ENCODE results near the gene EIF1B.
A peak's percentile ranks its signal among the peaks of the same experiment; 100 is the strongest.
"Not testable (repeated sequence)": the region's sequence is repeated elsewhere in the genome, so short reads cannot be mapped to it uniquely, and the experiment has no call there.

EIF1B gene

DNA sequence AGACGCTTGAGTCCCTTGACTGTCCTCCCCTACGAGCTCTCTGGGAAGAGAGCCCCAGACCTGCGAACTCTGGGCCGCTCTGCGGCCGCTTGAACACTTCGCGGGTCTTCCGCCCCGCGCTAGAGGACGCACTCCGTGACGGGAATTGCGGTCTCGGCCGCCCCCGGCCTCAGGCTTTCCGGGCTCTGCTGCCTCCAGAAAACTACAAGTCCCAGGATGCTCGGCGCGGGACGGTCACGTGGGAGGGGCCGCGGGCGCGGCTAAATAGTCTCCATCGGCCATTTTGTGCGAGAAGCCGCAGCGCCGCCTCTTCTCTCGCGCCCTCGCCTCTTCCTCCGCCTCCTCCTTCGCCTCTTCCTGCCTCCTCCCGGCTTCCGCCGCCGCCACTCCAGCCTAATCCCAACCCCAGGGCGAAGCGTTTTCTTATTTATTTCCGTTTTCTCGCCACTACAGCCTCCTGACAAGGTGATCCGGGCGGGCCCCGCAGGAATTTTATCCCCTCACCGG, at the start of gene EIF1B:
Gene EIF1B, plus strand, starts transcription at position 290 of the 507 bp plus-strand sequence. CDS start 235 bp downstream, outside the sequence.
- DNase-seq: peak; percentile 93 to 95

DNA sequence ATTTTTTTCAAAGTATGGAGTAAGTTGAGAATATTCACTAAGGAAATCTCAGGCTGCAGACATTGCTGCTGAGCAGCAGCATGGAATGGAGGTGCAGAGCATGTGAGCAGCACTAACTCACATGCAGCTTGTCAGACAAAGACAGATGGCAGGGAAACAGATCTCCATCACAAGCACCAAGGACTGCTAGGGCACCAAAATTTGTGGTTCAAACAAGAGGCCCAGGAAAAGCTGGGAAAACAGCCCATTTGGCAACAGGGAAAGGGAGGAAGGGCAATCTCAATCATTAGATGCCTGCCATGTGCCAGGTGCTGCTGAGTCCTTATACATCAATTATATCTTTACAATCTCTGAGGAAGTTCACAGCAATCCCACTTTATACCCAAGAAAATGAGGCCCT, 47.2 kb upstream of the EIF1B start:
- DNase-seq: peak in 1 of 2 experiments; percentile 47

DNA sequence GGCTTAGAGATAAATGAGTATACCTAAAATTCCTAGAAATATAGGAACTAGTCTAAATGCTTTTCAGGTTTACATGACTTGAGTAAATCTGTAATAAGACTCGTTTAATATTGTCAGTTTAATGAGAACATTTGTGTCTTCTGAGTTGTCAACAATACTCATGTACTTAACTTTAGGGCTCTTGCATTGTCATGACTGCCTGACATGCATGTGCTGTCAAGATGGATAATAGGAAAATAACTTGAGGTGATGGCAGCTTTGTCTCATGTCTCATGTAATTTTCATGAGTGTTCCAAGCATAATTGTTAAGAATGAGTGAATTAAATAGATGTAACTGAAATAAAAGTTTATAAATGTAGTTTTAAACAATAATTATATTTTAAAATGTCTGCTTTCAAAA, 45.1 kb upstream of the EIF1B start:
- DNase-seq: no peak

DNA sequence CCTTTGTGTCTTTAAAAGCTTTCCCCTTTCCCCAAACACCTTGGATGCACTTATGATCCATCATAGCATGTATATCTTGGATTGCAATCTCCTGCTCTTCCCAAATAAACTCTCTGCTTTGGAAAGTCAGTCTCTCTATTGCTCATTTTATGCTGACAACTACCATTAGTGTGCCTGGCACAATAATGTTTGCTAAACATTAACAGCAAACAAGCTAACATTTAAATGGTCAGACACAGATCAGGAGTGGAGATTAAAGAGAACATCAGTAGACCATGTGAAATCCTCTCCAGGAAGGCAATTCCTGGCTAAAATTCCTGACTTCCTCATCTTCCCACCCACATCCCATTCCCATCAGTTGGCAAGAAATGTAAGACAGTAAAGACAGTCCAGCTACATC, 44.3 kb upstream of the EIF1B start:
- no peak for DNase-seq

DNA sequence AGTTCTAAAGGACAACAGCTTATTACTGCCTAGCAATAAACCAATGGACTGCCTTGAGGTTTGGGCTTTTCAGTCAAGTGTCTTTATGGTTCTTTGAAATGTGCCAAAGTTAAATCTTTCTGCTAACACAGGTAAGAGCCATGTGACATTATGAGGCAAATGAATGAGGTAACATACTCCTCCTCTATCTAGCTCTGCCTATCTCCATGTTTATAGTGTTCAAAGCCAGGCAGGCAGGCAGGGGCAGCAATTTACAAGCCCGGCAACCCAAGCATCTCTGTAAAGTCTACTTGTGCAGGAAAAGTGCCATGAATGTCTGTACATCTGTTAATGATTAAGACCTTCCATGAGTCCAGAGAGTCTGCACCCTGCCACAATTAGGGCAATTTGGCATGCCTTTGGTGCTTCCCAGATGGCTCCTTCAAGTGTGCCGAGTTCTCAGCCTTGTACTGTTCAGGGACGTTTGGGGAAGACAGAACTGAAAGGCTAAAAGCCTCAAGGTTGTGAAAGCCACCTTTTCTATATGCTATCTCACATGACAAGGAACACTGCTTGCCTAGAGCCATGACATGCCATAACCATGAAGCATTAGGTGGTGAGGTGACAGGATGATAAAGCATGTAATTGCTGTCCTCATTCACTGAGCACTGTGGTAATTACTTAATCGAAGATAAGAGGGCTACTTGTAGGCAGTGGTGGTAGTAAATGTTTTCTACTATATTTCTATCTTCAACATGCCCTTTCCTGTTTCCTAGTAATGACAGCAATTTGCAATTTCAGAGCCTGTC, 41.4 kb upstream of the EIF1B start:
- DNase-seq: peak in 1 of 2 experiments; percentile 6

DNA sequence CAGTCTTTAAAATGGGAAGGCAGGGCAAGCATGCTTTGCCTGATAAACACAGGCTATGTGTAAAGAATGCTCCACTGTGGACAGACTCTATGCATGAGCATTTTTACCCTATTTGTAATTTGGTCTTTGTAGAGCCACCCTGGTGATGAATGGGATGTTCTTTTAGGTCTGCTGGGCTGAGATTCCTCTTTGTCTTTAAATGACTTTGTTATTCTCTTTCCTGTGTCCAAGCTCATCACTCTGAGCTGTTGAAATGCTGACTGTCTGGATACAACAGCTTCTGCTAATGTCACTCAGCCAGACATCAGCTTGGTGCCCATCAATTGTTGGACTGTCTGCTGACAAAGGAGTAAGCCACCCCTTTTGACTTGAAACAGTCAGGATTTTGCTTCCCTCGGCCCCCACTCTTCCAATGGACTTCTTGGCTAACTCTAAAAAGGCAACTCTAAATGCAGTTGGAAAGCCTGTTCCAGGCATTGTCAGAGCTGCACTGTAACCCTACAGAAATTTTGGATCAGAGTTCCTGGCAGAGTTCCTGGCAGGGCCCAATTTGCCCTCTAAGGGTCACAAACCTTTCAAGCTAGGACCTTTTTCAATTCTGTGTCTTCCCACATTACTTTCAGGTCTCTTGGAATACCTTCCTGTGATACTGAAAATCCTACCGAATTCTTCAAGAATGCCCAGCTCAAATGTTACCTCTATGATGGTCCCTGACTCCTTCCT, 40.5 kb upstream of the EIF1B start:
- no peak for DNase-seq

DNA sequence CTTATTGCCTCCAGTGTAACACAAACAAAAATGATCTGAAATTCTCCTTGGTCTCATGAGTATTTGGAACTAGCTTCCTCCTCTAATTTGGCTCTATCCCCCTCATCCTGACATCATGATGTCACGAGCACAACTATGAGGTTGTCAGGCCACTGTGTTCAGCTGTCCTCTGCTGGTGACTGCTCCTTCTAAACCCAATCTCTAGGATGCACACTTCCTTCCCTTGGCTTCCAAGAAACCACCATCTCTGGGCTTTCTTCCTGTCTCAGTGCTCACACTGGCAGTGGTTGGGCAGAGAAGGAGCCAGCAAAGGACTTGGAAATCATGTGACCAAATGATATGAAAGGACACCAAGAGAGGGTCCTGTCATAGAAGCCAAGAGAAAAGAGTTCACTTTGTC, 30.7 kb upstream of the EIF1B start:
- no peak for DNase-seq

DNA sequence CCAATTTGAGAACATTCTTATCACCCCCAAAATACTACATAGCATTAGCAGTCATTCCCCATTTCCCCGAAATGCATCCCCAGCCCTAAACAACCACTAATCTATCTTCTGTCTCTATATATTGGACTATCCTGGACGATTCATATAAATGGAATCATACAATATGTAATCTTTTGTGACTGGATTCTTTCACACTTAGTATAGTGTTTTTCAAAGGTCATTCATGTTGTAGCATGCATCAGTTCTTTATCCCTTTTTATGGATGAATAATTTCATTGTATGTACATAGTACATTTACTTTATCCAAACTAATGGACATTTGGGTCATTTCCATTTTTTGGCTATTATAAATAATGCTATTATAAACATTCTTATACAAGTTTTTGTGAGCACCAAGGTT, 27.5 kb upstream of the EIF1B start:
- no peak for DNase-seq

DNA sequence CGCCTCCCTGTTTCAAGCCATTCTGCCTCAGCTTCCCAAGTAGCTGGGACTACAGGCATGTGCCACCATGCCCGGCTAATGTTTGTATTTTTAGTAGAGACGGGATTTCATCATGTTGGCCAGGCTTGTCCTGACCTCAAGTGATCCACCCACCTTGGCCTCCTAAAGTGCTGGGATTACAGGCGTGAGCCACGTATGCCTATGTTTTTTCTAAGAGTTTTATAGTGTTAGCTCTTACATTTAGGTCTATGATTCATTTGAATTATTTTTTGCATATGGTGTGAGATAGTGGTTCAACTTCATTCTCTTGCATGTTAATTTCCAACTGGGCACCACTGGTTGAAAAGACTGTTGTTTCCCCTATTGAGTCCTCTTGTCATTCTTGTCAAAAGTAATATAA, 26.4 kb upstream of the EIF1B start:
- not testable (repeated sequence) for DNase-seq

DNA sequence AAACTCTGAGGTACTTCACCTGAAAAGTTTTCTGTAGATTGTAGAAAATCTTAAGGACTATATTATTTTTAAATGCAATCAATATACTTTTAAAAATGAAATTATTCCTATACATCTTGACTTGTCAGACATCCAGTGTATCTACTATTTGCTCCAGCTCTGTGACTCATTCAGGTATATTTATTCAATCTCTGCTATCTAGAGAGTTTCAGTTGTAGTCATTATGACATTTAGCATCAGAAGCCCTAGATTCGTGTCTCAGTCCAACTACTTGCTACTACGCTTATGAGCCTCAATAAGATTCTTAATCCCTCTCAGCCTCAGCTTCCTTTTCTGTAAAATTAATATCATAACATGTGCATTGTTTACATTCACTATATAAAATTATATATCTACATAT, 22.3 kb upstream of the EIF1B start:
- DNase-seq: no peak

DNA sequence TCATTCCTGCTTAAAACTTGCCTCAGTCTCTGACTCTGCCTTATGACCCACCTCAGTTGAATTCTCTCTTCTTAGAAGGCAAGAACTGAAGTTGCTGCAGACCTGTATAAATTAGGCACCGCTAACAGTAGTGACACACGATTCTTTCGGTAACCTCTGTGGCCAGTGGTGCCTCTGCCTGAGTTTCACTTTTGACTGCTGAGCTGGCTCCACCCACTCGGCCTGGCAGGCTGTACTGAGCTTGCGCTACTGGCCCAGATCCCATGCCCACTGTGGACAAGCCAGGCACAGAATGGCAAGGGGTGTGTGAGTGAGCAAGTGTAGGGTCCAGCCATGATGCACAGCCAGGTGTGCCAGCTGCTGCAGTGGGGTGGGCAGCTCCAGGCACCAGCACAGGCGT, 19.1 kb upstream of the EIF1B start:
- DNase-seq: no peak

DNA sequence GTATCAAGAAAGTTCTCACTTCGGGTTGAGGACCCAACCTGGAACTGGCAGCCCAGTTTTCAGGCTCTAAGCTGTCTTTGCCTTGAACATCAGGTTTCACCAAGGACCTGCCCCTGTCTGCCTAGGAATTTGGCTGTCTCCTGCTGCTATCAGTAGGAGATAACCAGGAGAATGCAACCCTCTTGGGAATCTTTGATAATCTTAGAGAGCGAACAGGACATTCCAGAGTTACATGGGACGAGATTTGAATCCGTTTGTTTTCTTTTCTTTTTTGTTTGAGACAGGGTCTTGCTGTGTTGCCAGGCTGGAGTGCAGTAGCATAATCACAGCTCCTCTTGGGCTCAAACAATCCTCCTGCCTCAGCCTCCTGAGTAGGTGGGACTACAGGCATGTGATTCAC, 18.0 kb upstream of the EIF1B start:
- DNase-seq: no peak

DNA sequence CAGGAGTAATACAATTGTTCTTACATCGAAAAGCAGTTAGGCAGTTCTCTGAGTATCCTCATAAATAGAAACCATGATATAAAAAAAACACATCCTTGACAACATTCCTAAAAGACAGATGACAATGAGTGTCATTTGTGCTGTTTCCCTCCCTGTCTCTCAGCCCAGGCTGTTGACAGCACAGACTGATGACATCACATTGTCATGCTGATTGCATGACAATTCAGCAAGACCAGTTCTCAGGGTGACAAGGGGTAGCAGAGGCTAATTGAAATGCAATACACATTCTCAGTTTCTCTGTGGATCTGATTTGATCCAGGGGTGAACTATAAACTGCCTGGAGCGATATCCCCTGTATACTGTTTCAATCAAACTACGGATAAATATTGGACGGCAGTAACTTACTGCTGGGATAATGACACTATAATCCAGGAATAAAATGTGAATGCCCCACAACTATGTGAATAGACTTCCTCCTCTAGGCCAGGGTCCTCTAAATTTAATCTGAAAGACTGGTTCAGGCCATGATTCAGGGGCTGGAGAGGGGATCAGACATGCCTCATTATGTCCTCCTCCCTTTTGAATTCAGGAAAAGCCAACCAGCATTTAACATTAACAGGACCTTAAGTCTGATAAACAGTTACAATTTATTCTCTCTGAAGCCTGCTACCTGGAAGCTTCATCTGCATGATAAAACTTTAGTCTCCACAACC, 16.7 kb upstream of the EIF1B start:
- no peak for DNase-seq

DNA sequence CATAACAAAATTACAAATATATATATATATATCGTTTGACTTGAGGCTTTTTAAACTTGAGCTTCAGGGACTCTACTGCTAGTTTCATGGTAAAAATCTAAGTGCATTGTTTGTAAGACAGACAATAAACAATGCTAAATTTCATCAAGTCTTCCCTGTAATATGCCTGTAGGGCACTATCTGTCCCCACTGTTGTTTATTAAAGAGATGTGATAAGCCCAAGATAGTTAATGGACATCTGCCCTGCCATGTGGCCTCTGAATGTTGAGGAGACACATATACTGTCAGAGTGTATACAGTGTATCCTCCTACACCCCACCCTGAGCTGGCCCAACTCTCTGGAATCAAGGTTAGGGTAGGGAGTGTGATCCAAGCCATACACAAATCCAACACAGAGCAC, 15.1 kb upstream of the EIF1B start:
- no peak for DNase-seq

DNA sequence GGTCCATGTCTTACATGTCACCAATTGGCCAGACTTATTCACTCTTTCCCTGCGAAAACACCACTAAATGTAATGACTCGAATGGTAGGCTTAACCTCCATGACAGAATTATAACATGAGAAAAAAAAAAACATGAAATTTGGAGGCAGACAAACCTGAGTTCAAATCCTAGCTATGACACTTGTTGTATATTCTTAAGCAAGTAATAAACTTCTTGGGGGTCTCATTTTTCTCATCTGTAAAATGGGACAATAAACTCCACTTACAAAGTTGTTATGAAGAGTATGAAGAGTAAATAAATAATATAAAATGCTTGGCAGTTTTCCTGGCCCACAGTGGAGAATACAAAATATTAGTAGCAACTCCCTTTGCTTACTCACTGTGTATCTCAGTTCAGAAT, 11.4 kb upstream of the EIF1B start:
- no peak for DNase-seq

DNA sequence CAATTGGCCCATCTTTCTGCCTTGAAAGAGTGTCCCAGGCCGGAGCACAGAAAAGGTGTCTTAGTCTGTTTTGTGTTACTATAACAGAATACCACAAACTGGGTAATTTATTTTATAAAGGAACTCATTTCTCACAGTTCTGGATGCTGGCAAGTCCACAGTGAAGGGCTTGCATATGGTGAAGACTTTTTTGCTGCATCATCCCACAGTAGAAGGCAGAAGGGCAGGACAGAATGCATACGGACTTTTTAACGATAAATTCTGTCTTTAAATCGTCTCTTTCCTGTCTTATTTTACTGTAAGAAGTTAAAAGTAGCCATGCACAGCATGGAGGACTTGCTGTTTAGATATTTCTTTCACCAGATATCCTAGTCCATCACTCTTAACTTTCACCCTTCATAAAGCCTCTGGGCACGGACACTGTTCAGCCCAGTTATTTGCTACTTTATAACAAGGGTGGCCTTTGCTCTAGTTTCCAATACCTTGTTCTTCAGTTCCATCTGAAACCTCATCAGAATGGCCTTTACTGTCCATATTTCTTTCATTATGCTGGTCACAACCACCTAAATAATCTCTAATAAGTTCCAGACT, 10.3 kb upstream of the EIF1B start:
- DNase-seq: no peak

DNA sequence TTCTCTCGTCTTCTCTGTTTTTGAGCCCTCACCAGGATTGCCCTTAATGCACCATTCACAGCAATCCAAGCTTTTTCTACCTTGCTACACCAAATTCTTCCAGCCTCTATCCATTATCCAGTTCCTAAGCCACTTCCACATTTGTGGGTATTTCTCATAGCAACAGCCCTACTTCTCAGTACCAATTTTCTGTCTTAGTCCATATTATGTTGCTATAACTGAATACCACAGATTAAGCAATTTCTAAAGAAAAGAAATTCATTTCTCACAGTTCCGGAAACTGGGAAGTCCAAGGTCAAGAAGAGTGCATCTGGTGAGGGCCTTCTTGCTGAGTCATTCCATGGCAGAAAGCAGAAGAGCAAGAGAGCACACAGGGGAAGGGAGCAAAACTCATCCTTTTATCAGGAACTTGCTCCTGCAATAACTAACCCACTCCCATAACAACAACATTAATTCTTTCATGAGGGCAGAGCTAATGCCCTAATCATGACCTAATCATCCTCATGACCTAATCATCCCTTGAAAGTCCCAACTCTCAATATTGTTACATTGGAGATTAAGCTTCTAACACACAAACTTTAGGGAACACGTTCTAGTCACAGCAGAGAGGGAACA, 9.7 kb upstream of the EIF1B start:
- DNase-seq: no peak

DNA sequence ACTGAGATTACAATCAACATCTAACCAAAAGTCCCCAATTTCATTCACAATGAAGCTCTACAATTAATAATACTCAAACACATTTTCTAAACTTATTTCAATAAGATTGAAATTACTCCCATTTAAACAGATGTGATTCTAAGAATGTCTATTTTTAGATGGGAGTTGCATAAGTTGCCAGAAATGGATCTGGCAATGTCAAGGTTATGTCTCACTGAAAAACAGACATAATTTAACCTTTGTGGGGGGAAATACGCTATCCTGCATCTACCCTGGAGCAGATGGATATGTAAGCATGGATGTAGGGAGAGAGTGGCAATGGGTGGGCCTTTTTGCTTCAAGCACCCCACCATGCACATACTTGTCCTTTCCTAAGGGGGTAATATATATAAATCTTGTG, 6.7 kb upstream of the EIF1B start:
- DNase-seq: no peak

DNA sequence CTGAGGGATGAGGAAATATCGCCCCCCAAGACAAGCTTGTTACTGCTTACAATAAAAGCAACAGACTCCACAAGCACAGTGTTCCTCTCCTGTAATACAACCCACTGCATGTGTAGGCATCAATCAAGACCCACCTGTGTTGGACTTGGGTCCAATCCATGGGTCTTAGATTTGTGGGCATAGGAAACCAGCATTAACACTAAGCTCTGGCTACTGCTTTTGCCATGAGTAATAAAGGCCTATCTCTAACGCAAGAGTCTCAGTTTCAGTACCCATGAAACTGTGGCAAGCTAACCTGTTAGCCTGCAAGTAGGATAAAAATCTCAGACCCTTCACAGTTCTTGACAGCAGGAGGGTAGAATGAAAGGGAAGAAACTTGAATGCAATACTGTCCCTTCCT, 5.2 kb upstream of the EIF1B start:
- no peak for DNase-seq

DNA sequence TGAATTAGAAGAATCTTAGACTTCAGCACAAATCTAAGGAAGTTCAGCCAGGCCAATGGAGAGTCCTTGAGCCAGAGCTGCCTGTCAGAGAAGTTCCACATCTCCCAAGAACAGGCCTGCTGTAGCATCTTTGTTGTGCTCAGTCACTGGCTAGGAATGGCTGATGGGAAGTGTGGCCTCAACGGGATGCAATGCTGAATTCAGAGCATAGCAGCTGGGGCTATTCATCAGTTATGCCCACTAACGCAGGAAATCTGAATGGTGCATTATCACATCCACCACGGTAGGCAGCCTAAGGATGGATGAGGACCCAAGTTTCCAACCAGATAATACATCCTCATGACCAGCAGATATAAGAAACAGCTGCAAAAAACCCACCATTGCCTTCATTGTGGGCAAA, 3.2 kb upstream of the EIF1B start:
- DNase-seq: no peak

DNA sequence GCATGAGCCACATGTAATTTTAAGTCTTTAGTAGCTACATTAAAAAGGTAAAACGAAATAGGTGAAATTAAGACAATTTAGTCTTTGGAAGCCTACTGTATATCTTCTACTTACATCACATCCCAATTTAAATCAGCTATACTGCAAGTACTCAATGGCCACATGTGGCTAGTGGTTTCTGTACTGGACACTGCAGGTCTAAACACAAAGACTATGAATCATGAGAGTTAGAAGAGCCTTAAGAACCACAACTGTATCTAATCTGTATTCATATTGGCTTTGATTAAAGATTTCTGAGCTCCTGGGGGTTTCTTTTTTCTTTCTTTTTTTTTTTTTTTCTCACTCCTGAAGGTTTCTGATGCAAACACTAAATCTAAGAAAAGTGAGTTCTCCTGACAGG, 2.3 kb upstream of the EIF1B start:
- no peak for DNase-seq

DNA sequence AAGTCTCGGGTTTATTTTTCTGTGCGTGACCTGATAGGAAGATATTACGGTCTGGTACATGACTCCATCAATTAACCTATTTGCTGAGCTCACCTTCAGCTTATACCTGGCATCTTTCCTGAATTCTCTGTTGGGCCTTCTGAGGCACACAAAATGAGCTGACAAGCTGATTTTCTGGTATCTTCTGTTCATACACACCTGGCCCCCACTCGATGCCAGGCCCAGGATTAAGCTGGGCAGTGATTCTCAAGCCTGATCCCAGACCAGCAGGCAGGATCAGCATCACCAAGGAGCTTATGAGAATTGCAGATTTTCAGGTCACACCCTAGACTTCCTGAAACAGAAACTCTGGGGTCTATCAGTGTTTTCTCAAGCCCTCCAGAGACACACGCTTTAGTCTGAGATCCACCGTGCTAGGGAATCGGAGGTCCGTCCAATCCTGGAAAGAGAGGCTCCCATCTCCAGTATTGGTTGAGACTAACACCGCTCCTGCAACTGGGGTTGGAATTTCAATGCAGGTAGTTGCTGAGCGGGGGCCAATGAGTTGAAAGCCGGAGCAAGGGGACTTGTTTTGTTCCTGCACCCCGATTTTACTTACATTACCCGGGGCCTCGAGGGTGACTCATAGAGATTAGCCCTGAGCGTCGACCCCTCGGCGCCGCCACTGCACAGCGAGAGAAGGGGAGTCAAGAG, 636 bp upstream of the EIF1B start:
- DNase-seq: no peak
